IPS-NIHi7 (cell line): ENCODE results near the gene MAFG.
"Not testable (repeated sequence)": the region's sequence is repeated elsewhere in the genome, so short reads cannot be mapped to it uniquely, and the experiment has no call there.

Experiments
- DNase-seq: peaks from one replicate; pipeline ENCODE4 v3.0.0; 2012; ENCODE audit warnings: mixed read lengths; ENCODE audit errors: extremely low spot score

The MAFG gene

DNA sequence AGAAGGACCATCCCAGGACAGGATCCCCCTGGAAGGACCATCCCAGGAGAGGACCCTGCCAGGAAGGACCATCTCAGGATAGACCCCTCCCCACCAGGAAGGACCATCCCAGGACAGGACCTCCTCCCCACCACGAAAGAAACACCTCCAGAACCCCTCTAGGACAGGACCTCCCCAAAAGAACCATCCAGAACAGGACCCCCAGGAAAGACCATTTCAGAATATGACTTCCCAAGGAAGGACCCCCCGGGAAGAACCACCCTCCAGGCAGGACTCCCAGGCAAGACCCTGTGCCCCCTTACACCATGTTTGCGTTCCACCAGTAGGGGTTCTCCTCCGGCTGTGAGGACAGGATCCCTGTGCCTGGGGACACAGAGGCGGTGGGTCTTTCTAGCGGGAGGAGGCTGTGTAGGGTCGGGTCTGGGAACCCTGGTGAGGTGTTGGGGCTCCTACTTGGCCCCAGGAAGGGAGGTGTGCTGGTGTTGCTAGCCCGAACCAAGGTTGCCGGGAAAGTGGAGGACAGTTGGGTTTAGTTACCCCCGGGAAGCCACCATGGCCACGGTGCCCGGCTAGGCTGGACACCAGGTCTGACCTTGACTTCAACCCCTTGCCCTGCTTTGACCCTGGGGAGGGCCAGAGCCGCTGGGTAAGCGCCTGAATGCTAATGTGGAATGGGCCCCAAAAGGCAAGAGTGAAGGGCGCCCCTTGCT, 31.3 kb upstream of the MAFG start:
- DNase-seq = no peak

DNA sequence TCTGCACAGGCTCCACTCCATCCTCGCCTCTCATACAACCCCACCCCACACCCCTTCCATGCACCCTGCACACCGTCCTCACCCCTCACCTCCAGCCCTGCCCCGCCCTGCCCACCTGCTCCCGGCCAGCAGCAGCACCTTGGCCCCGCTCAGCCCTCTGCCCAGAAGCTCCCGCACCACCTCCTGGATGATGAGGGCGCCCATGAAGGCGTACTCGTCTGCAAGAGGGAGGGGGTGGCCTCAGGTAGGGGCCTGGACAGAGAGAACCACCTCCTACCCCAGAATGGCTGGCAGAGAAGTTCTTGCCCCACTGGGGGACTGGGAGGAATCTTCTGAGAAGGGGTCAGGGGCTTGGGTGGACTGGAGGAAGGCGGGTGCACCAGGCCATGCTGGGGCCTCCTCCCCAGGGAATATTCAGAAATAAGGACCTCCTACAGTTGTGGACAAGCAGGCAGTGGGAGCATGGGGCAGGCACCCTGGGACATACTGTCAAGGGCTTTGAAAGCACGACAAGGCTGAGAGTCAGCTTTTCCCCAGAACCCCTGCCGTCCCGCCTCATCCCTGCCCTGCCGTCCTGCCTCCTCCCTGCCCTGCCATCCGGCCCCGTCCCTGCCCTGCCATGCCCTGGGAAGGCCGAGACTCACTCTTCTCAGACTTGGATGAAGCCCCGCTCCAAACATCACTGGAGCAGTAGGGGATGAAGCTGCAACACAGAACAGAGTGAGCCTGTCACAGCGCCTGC, 30.3 kb upstream of the MAFG start:
- DNase-seq = no peak

DNA sequence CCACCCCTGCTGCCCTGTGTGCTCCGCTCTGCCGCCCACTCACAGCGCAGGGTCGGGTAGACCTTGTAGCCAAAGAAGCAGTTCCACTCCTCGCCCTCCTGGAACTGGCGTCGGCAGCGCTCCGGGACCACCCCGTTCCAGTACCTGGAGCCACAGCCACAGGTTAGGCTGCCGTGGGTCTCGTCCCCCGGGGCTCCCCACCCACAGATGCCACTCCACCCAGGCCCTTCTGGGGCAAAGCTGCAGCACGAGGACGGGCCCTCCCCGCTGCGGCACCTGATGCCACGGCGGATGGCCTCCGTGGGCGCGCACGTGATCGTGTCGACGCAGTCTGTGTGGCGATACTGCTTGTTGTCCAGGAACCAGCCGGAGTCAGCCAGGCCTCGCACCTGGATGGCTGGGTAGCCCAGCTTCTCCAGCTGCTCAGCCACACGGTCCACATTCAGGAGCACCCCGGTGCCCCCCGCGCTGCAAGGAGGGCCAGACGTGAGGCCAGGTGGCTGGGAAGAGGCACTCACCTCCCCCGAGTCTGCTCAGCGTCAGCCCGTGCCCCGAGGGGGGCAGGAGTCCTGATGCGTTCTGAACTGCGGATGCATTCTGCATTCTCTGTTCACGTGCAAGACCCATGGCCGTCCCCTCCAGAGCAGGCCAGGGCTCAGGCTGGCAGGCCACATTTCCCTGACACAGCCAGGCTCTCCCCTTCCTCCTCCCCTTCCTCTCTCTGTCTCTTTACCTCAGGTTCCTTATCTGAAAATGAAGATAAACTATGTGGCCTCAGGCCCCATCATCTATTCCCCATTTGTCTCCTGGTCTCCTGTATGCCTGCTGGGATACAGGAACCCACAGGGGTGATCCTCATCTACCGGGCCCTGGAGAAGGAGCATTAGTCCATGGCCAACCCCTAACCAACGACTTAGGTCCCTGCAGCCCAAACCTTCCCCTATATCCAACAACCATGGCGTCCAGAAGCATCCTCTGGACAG, 29.4 kb upstream of the MAFG start:
- DNase-seq = no peak

DNA sequence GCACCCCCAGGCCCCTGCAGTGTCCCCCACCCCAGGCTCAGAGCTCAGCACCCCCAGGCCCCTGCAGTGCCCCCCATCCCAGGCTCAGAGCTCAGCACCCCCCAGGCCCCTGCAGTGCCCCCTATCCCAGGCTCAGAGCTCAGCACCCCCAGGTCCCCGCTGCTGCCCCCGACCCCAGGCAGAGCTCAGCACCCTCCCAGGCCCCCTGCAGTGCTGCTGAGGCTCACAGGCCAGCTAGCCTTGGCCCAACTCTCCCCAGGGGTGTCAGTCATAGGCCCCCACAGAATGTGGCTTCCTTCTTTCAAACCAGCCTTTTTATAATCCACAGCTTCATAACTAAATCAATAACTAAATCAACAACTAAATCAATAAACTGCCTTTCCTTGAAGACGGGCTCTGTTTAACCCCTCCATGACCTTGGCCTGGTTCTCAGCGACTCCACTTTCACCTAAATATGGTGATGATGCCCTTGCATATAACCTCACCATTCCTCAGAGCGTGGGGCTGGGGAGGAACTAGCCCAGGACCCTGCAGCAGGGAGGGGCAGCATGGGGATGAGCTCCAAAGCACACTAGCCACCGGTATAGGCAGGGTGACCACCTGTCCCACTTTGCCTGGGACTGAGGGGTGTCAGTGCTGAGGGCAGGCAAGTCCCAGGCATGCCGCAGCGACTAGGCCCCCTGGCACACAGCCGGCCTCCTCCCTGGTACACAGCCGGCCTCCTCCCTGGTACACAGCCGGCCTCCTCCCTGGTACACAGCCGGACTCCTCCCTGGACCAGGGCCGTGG, 28.4 kb upstream of the MAFG start:
- no peak for DNase-seq

DNA sequence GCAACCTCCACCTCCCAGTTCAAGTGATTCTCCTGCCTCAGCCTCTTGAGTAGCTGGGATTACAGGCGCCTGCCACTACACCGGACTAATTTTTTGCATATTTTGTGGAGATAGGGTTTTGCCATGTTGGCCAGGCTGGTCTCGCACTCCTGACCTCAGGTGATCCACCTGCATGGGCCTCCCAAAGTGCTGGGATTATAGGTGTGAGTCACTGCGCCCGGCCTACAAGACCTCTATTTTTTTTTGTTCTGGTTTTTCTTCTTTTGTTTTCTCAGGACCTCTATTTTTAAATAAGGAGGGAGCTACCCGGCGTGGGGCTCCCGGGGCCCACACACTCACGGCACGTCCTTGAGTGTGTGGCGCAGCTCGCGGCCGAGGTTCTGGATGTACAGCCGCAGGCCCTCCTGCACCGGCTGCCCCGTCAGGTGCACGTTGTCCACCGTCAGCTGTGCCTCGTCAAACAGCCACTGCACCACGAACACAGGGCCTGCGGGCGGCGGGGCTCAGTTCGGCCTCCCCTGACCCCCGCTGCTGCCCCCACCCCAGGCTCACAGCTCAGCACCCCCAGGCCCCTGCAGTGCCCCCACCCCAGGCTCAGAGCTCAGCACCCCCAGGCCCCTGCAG, 27.6 kb upstream of the MAFG start:
- no peak for DNase-seq

DNA sequence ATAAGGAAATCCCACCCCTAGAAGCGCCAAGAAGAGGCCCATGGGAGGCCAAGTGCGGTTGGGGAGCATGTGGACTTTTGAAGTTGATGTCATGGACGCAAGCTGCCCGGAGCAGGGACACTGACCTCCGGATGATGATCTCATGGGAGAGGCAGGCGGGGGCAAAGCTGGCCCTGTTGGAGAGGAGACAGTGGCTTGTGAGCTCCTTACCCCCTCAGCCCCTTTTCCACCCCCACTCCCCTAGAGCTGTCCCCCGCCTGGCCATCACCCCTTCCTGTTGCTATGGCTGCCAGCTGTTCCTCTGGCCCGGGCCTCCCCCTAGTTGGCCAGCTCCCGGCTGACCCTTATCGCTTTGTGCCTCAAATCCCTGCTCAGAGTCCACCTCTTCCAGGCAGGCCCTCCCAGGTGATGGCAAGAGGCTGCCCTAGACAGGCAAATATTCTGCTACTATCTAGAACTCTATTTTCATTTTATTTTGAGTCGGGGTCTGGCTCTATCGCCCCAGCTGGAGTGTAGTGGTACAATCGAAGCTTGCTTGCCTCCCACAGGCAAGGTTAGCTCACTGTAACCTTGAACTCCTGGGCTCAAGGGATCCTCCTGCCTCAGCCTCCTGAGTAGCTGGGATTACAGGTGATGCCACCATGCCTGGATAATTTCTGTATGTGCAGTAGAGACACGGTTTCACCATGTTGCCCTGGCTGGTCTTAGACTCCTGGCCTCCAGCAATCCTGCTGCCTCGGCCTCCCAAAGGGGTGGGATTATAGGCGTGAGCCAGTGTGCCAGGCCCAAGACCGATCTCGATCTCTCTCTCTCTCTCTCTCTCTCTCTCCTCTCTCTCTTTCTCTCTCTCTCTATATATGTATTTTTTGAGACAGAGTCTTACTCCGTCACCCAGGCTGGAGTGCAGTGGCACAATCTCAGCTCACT, 26.9 kb upstream of the MAFG start:
- no peak for DNase-seq

DNA sequence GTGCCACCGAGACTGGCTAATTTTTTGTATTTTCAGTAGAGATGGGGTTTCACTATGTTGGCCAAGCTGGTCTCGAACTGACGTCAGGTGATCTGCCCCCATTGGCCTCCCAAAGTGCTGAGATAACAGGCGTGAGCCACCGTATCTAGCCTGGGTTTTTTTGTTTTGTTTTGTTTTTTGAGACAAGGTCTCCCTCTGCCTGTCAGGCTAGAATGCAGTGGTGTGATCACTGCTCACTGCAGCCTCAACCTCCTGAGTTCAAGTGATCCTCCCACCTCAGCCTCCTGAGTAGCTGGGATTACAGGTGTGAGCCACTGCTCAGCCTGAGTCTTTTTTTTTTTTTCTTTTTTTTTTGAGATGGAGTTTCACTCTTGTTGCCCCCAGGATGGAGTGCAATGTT, 25.9 kb upstream of the MAFG start:
- DNase-seq = not testable (repeated sequence)

DNA sequence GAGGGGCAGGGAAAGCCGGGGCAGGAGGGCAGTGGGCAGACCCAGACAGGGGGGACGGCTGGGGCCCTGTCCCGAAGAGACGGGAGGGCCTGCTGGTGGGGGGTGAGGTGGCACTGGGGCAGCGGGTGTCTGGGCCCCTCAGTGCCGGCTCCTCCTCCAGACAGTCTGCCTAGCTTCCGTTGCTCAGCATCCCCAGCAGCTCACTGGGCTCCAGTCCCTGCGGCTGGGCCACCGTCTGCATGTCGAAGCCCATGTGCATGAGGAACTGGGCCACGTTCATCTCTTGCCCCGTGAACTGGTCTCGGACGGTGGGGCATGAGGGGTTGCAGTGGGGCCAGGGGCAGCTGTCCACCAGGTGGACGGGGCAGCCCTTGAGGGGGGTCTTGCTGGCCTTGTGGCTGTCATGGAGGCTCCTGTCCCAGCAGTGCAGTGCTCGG, 25.3 kb upstream of the MAFG start:
- DNase-seq = no peak

DNA sequence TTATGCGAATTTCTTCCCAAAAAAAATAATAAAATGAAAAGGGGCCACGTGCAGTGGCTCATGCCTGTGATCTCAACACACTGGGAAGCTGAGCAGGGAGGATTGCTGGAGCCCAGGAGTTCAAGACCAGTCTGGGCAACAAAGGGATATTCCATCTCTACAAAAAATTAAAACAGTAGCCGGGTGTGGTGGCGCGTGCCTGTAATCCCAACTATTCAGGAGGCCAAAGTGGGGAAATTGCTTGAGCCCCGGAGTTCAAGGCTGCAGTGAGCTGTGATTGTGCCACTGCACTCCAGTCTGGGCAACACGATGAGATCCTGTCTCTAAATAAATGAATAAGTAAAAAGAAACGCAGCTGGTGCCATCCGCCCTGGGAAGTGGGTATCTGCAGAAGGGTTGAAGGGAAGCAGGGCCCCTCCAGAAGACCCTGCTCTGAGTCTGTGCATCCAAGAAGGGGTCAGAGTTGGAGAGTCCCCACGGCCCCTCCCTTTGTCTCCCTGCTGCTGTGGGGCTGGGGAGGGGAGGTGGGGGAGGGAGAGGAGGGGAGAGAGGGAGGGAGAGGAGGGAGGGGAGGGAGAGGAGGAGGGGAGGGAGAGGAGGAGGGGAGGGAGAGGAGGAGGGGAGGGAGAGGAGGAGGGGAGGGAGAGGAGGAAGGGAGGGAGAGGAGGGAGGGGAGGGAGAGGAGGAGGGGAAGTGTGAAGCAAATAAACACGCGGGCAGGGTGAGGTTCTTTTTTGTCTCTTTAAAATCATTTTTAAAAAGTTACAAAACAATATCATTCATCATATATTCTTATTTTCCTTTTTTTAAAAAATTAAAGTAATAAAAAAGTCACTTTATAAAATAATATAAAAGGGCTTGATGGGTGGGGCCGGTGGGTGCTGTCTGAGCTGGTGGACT, 24.5 kb upstream of the MAFG start:
- DNase-seq = no peak

DNA sequence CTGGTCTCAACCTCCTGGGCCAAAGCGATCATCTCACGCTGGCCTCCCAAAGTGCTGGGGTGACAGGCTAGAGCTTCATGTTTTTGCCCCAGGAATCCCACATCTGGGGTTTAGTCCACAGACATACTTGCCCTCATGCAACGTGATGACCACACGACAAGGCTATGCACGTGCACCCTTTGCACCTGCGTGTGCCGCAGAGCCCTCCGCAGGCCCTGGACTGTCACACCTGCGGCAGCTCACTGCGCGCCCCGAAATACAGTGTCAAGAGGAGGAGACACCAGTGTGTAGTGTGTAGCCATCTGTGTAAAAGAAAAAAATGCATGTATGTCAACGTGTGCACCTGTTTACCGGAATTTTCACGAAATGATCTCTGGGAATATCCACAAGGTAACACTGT, 23.0 kb upstream of the MAFG start:
- no peak for DNase-seq

DNA sequence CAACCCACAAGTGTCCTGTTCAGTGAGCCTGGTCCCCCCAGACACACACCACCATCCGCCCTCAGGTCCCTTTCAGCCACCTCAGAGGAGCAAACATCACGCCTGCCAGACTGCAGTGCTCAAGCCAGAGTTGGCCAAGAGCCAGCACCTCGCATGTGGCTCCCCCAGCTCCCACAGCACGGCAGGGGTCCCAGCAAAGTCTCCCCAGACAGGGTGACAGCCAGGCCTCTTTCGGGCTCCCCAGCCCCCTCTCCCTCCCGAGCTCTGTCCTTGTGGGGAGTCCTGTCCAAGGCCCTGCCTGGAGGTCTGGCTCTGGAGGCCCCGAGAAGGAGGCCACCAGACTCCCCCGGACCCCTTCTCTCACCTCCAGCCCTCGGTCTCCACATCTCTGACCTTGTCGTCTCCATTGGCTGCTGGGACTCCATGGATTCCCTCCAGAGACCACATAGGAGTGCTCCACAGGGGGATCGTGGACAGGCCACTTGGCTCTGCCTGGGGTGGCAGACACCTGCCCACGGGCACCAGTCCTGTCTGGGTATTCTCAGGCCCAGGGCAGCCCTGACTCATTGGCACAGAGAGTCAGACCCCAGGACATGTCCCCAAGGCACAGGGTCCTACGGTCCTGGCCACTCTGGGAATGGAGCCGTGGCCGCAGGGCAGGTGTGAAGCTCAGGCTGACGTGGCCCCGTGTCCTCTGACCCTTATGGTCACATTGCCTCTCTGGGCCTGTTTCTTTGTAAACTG, 21.3 kb upstream of the MAFG start:
- DNase-seq = no peak

DNA sequence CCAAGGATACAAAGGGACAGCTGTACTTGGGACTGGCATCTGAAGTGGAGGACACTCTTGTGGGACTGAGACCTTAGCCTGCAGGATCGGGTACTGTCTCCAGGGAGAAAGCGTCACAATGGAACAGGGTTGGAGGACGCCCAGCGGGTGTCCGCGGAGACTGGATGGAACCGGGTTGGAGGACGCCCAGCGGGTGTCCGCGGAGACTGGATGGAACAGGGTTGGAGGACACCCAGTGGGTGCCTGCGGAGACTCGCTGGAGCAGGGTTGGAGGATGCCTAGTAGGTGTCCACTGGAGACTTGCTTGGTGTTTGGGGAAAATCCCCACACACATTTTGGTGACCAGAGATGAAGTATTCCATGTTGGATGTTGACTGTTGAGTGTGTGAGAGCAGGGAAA, 19.7 kb upstream of the MAFG start, which contains the start of gene MYADML2:
Gene MYADML2 (minus strand): TSS at position 45 of the 400 bp plus-strand sequence. CDS start 5,492 bp downstream, outside the sequence.
- no peak for DNase-seq

DNA sequence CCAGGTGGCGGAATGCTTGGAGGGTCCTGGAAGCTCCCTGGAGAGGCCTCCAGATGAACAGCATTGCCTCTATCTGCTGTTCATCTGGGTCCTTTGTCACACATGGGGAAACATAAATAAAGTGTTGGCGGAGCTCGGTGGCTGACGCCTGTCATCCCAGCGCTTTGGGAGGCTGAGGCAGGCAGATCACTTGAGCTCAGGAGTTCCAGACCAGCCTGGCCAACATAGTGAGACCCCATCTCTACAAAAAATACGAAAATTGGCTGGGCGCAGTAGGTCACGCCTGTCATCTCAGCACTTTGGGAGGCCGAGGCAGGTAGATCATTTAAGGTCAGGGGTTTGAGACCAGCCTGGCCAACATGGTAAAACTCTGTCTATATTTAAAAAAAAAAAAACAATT, 17.3 kb upstream of the MAFG start:
- DNase-seq = no peak

DNA sequence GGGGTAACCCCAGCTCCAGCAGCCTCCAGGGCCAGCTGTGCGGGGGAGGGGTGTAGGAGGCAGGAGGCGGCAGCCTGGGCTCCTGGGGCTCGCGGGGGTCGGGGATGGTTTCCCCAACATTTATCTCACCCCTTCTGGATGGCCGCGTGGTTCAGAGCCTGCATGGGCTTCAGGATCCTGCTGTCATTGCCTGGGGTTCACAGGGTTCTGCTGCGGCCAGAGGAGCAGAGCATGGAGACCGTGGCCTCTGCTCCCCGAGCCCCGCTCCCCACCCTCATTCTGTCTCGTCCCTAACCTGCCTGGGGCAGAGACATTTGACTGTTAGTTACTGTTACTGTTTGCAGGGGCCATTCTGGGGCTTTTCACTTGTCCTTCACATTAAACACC, 14.6 kb upstream of the MAFG start:
- DNase-seq = no peak

DNA sequence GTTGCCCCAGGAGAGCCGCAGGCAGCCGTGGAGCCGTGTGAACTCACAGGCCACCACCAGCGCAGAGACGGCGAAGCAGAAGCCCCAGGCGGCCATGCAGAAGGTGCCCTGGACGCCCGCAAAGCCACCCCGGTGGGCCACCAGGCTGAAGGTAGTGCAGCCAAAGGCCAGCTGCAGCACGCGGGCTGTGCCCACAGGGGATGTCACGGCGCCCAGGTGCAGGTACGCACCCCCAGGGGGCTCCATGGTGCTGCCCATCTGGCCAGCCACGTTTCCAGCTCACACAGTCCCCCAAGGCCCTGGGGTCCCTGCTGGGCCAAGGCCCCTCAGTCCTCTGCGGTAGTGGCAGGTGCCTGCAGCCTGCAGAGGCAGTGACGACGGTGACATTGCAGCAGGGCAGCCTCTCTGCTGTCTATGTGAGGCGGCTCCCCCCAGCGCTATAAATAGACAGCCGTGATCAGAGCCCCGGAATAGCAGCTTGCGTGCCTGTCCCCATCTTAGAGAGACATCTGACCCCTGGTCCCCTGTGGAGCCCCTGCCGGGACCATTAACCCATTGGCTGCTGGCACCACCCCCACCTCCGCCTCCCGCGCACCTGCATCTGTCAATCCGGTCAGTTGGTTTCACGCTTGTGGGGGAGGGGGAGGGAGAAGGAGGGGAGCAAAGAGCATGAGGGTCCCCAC, 14.1 kb upstream of the MAFG start:
- no peak for DNase-seq

DNA sequence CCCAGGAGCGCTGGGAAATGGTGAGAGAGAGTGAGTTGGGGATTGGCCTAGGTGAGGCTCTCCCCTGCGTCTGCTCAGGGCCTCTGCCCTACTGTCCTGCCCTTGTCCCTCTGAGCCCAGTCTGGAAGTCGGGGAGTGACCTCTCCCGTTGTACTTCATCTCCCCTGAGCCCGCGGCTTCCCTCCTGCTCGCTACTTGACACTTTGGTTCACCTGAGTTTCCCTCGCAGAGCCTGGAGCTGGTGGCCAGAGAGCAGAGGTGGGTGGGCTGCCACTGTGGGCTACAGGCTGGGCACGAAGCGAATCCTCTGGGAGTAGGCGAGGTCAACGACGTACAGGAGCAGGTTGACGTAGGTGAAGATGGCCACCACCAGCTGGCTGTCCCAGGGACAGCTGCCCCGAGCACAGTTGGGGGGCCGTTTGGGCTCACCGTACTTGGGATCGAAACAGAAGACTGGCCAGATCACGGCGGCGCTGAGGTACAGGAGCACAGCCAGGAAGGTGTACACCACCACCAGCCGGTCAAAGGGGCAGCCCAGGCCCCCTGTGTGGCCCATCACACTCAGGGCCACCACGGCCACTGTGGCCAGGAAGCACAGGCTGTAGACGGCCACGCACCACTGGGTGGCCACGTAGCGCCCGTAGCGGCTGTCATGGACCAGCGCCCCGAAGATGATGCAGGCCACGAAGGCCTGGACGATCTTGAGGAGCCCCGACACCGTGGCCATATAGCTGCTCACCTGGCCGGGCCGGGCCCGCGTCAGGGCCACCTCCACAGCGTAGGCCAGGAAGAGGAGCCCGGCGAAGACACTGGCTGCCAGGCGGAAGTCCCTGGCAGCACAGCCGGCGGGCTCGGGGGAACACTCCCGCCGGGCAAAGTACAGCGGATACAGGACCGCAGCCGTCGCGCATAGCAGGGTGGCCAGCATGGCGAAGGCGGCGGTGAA, 13.3 kb upstream of the MAFG start:
- no peak for DNase-seq
